GM18507 (cell line): ENCODE measurements around the gene MAP2.

ENCODE experiments used
- DNase-seq: peaks from one replicate; pipeline ENCODE4 v3.0.0; 2011; ENCODE audit warnings: low read depth; ENCODE audit not compliant: insufficient read length; ENCODE audit errors: extremely low spot score
- FAIRE-seq: peaks from 2 replicates; lab custom pipeline; 2011; peaks lifted over from hg19 to GRCh38; lab: Jason Lieb, UNC

The MAP2 gene, protein sequence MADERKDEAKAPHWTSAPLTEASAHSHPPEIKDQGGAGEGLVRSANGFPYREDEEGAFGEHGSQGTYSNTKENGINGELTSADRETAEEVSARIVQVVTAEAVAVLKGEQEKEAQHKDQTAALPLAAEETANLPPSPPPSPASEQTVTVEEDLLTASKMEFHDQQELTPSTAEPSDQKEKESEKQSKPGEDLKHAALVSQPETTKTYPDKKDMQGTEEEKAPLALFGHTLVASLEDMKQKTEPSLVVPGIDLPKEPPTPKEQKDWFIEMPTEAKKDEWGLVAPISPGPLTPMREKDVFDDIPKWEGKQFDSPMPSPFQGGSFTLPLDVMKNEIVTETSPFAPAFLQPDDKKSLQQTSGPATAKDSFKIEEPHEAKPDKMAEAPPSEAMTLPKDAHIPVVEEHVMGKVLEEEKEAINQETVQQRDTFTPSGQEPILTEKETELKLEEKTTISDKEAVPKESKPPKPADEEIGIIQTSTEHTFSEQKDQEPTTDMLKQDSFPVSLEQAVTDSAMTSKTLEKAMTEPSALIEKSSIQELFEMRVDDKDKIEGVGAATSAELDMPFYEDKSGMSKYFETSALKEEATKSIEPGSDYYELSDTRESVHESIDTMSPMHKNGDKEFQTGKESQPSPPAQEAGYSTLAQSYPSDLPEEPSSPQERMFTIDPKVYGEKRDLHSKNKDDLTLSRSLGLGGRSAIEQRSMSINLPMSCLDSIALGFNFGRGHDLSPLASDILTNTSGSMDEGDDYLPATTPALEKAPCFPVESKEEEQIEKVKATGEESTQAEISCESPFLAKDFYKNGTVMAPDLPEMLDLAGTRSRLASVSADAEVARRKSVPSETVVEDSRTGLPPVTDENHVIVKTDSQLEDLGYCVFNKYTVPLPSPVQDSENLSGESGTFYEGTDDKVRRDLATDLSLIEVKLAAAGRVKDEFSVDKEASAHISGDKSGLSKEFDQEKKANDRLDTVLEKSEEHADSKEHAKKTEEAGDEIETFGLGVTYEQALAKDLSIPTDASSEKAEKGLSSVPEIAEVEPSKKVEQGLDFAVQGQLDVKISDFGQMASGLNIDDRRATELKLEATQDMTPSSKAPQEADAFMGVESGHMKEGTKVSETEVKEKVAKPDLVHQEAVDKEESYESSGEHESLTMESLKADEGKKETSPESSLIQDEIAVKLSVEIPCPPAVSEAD (N-terminal part only)

DNA sequence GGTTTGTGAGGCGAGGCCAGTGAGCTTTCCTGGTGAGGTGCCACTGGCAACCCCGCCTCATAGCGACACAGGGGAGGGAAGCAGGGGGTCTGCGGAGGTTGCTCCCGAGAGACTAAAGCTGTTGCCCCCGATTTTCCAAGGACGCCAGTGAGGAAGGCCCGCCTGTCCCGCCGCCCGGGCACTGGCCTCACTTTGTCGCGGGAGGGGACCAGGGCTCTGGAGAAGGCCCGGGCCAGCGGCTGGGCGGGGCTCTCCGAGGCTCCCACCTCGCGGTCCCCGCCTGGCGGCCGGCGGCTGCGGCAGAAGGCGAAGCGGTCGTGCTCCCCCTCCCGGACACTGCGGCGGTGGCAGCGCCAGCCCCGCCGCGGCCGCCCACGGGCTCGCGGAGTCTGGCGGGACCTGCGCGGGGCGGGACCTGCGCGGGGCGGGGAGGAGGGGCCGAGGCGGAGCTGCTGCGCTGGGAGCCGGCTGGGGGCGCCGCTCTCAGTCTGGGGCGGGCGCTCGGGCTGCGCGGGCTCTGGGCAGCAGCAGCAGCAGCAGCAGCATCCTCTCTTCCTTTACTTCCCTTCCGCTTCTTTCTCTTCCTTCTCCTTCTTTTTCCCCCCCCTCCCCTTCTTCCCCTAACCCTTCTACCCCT is at the start of gene MAP2:
TSS of gene MAP2 (plus strand) at position 486 of the 637 bp plus-strand sequence. CDS start 229,124 bp downstream, outside the sequence.
- FAIRE-seq (peak; percentile 46), DNase-seq (peak; percentile 52)

DNA sequence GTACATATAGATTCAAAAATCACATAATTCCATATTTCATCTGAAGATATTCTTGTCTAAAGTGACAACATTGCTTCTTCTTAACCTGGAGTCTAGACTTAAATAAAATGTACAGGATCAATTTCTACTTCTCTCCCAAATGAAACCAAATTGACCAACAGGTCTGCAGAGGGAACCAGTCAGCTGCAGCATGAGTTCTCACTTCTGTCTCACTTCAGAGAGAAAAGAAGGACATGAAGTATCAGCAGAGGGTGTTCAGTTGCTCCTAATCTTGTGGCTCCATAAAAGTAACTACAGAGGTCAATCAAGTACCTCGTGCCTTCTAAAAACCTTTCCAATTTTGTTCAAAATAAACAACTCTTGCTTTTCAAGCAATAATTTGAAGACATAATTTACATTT is 47.2 kb upstream of the MAP2 start:
- no peak for DNase-seq
- FAIRE-seq: no peak

DNA sequence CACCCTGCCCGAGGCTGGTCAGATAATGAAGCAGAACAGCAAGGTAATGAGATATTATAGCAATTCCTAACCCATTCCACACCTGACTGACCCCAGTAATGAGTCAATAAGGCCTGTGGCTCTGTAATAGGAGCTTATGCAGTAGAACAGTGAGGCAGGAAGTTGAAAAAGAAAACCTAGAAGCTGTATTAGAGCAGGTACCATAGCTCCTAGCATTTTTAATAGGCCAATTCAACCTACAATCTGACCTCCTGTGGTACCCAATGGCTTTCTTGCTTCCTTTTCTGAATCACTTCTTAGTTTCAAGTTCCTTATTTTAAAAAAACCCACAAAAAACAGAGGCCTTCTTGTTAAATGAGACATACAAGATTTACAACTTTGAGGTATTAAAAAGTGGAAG is 43.6 kb upstream of the MAP2 start:
- DNase-seq (peak; percentile 2), FAIRE-seq (peak; percentile 69)

DNA sequence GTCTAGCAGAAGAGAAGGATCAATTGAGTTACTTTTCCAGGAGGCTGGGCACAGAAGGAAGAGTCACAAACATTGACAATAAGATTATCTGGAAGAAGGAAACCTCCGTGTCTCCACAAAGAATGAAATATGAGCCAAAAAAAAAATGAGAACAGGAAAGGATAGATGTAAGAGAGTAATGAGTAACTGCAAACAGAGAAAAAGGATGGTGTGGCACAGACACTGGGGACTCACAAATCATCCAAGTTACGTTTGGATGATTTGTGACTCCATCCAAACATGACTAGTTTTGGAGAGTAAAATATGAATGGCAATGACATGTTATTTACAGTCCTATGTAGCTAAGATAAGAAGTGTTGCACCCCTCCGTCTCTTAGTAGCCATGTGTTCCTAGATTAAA is 42.8 kb upstream of the MAP2 start:
- DNase-seq (no peak), FAIRE-seq (no peak)

DNA sequence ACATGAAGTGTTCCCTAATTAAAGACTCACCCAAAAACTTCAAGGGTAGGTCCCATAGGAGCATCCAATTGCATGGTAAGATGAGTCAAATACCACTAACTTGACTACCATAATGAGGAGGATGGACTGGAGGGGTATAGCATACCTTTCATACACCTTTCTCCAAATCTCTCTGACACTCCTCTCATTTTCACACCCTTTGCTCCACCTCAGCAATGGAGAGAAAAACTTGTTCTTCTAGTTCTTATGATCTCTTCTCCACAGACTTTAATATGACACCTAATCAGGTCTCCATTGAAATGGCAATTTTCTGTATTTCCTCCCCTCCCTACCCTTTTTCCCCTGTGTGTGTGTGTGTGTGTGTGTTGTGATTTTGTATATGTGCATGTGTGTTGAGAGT is 41.1 kb upstream of the MAP2 start:
- no peak for DNase-seq
- FAIRE-seq: no peak

DNA sequence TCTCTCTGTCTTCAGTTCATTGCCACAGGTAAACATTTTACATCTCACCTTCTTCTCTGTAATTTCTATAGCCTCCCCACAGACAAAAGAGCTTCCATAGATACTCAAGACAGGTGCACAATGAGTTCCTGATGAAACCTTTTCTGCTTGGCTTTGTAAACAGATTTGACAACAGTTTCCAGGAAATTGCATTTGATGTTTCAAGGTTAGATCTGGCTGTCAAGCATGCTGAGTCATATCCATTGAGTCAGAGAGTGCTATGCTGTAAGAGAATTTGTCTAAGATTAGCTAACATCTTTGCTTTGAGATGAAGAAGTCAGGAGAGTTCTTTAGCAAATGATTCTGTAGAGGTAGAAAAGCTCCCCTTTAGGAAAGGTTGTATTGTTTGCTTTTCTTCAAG is 40.6 kb upstream of the MAP2 start:
- FAIRE-seq (no peak), DNase-seq (no peak)

DNA sequence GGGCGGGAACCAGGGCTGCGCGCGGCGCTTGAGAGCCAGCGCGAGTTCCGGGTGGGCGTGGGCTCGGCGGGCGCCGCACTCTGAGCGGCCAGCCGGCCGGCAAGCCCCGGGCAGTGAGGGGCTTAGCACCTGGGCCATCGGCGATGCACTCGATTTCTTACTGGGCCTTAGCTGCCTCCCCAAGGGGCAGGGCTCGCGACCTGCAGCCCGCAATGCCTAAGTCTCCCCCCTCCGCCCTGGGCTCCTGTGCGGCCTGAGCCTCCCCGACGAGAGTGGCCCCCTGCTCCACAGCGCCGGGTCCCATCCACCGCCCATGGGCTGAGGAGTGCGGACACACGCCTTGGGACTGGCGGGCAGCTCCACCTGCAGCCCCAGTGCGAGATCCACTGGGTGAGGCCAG is 36.5 kb upstream of the MAP2 start:
- FAIRE-seq (no peak), DNase-seq (no peak)

DNA sequence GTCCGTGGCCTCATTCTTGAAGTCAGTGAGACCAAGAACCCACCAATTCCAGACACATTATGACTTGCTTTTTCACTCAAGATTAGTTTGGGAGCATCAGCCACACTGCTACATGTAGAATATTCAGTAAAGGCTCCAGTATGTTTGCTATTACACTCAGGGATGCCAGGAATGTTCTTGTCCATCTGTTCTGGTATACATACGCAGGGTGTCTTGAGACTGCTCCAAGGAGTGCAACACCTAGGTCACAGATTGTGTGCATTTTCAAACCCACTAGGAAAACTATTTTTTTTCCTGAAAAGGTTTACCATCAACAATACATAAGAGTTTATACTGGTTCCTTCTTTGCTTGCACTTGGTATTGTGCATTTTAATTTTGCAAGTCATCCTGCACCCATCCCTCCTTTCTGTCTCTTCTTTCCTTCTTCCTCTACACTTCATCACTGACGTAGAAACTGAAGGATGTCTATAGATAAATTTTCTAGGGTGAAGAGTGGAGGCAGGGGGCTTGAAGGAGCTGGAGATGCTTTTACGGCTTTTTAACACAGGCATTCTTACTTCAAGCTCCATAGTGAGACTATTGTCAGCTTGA is 35.3 kb upstream of the MAP2 start:
- DNase-seq: no peak
- no peak for FAIRE-seq

DNA sequence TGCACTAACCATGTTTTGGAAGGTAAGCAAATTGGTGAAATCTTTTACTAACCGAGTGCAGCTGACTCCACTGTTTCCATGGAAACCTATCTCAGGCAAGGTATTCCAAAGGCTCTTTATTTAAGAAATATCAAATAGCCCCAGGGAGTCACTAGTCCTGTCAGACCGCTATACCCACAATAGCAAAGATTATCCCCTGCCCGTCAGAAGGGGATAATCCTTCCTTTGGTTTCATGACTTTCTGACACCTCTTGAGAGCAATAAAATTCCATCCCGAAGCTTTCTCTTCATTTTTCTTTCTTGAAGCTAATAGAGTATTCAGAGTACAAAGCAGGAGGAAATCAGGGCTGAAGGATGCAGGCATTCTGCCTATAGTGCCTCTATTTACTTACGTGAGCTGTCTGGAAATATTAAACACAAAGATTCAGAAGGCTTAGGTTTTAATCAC is 34.7 kb upstream of the MAP2 start:
- DNase-seq (no peak), FAIRE-seq (no peak)

DNA sequence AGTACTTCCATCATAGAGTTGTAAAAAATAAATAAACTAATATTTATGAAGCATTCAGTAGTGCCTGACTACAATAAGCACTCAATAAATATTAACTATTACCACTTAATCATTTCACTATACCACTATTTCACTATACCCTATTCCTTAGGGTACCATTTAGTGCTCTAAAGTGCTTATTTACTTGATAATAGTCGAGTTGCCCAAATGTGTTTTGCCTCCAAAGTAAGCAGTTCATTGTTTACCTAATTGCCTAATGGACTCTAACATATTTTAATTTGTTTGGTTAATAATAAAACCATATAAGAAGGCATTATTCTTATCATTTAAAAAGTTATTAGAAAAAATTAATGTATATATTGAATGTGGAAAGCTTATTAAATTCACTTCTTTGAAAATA is 33.0 kb upstream of the MAP2 start:
- FAIRE-seq (no peak), DNase-seq (no peak)

DNA sequence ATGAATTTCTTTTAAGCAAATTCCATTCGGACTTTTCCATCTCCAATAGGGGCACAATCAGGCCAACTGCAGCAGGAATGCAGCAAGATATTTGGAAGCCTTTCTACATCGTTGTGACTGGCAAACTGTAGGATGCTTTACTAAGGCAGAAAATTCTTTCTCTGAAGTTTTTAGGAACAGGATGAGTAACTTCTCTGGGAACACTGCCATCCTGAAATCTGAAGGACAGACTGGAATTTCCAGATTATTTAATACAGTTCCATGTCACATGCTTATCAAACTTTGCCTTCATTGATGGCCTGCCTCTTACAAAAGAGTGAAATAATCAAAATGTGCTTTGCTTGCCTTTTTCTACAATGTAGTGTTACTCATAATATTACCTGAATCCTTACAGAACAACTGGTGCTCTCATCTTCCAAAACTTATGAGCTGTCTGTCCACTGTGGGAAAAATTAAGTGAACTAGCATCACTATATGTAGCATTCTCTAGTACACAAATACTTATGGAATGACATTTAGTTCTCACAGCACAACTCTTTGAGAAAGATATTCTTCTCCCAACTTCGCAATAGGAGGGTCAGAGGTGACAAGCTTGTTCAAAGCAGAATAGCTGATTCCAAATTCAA is 32.0 kb upstream of the MAP2 start:
- DNase-seq (no peak), FAIRE-seq (no peak)

DNA sequence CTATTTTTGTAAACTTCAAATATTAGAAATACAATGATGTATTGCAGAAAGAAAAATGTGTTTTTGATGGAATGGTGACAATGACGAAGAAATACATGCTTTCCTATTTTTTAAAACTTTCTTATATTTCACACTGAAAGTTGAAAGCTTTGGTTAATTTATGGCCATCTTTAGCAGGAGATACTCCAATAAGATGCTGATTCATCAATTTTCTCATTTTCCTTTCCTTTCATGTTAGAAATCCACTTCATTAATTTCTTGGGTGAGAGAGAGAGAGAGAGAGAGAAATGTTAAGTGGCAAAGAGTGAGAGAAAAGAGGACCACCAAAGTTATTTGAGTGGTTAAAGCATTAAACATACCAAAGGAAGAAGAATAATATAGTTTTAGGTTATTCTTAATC is 28.6 kb upstream of the MAP2 start:
- FAIRE-seq: no peak
- no peak for DNase-seq

DNA sequence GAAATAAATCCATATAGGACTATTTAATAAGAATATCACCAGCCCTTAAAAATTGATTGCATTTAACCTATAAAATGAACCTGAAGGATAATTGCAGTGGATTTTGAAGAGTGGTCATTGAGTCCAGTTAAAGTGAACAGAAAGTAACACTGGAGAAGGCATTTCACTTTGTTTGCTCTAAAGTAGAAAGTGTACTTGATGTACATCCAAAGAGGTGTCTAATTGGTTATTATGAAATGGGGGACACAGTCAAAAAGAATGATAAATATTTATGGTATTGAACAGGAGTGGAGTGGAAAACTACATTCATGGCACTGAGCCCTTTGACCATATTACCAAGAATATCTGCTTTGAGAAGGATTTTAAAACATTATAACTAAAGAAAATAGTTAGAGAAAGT is 28.2 kb upstream of the MAP2 start:
- DNase-seq: no peak
- no peak for FAIRE-seq

DNA sequence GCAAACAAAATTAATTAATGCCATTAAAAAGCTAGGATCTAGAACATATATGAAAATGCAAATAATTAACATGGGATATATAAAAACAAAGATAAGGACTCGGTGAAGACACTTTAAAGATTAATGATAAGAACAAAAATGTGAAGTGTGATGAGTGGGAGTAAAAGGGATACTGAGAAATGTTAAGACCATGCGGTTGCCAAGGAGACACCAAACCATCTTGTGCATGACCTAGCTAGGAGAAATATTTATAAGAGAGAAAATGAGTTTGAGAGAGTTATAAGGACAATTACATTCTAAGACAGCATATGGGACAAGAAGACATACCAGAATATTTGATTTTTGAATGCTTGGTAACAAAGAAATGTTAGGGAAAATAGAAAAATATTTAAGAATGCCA is 25.4 kb upstream of the MAP2 start:
- DNase-seq (no peak), FAIRE-seq (no peak)

DNA sequence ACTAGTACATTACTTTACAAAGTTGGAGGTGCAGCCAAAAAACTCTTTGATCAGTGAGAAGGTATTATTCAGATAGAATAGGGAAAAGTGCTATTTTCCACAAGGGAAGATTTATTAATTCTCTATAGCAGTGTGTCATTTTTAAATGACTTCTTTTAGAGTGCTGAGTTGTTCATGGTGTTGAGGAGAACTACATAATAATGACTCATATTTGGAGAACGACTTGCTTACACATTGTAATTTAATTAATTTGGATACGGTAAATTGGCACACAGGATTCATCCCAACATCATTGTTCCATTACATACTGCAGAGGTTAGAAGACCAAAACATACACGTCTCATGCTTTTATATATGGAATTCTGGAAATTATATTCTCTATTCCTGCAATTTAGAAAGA is 22.1 kb upstream of the MAP2 start:
- DNase-seq (no peak), FAIRE-seq (no peak)

DNA sequence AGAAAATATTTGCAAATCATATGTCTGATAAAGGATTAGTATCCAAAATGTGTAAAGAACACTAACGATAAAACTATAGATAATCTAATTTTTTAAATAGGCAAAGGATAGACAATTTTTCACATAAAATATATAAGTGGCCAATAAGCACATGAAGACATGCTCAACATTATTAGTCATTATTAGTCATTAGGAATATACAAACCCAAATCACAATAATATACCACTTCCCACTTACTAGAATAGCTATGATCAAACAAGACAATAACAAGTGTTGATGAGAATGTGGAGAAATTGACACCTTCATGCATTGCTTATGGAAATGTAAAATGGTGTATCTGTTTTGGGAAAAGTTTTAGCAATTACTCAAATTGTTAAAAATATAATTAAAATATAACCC is 12.6 kb upstream of the MAP2 start:
- no peak for FAIRE-seq

DNA sequence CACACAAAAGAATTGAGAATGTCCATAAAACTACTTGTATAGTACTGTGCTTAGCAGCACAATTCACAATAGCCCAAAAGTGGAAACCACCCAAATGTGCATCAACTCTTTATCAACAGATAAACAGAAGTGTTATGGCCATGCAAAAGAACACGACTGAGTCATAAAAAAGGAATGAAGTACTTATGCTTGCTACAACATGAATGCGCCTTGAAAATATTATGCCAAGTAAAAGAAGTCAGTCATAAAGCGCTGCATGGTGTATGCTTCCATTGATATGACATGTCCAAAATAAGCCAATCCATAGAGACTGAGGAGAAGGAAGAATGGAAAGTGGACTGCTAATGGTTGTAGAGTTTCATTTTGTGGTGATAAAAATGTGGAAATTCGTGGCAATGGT is 12.1 kb upstream of the MAP2 start:
- FAIRE-seq (no peak), DNase-seq (no peak)

More for the DNA sequence above, 12.6 kb upstream of the MAP2 start:
- no peak for DNase-seq

DNA sequence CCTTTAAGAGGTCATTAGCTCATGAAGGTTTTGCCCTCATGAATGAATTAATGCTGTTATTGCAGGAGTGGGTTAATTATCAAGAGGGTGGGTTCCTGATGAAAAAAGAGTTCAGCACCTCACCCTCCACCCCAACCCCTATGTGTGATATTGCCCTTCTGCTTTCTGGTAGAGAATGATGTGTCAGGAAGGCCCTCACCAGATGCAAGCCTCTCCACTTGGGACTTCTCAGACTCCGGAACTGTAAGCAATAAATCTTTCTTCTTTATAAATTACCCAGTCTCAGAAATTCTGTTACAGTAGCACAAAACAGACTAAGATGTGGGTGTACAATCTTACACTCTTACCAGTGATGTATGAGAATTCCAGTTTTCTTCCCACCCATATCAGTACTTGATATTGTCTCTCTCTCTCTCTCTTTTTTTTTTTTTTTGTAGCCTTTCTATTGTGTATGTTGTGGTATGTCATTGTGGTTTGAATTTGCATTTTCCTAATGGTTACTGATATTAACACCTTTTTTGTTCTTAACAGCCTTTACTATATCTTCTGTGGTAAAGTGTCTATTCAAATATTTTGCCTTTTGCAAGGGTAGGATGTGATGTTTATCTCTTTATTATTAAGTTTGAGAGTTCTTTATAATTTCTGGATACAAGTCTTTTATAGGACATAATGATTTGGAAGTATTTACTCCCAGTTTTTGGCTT is 10.4 kb upstream of the MAP2 start:
- no peak for DNase-seq
- no peak for FAIRE-seq
